Measurements from ENCODE around the gene FBXO2.

- no peak for TF ChIP-seq POLR2AphosphoS5 (IDR thresholded peaks at IDR 0.05)
- TF ChIP-seq CTCF (IDR thresholded peaks at IDR 0.05) = no peak
Observed at GRCh38 chr1:11623702-11624101, 30.5 kb downstream of the FBXO2 start.

All from prostate gland (tissue), 2 donors.